GM18858 (cell line): Measurements from ENCODE around the gene CCSER1.
"Not testable (repeated sequence)": the region's sequence is repeated elsewhere in the genome, so short reads cannot be mapped to it uniquely, and the experiment has no call there.

Experiments used
- ATAC-seq: cut with Tn5 transposase; IDR thresholded peaks from one replicate; pipeline ENCODE4 v1.9.1; 2021; ENCODE audit not compliant: unreplicated experiment

Gene CCSER1

GRCh38 chr4:90996813-90997212 is 869.6 kb downstream of the CCSER1 start:
- no peak for ATAC-seq

- no peak for ATAC-seq
Measured at GRCh38 chr4:91015861-91016260, 888.7 kb downstream of the CCSER1 start.

GRCh38 chr4:91019513-91019912 is 892.3 kb downstream of the CCSER1 start:
- no peak for ATAC-seq

GRCh38 chr4:91025241-91026148 is 898.3 kb downstream of the CCSER1 start:
- no peak for ATAC-seq

GRCh38 chr4:91028228-91028627 is 901.0 kb downstream of the CCSER1 start:
- ATAC-seq: no peak

- ATAC-seq: no peak
Measured at GRCh38 chr4:91031761-91032160, 904.6 kb downstream of the CCSER1 start.

GRCh38 chr4:91032725-91033445 is 905.7 kb downstream of the CCSER1 start:
- ATAC-seq: no peak

- ATAC-seq: no peak
Measured at GRCh38 chr4:91035276-91035675, 908.1 kb downstream of the CCSER1 start.

GRCh38 chr4:91037951-91038350 is 910.8 kb downstream of the CCSER1 start:
- no peak for ATAC-seq

GRCh38 chr4:91057871-91058270 is 930.7 kb downstream of the CCSER1 start:
- ATAC-seq: no peak

- ATAC-seq: no peak
Measured at GRCh38 chr4:91058345-91058744, 931.2 kb downstream of the CCSER1 start.

GRCh38 chr4:91064157-91064853 is 937.1 kb downstream of the CCSER1 start:
- ATAC-seq: no peak

- no peak for ATAC-seq
Measured at GRCh38 chr4:91065117-91065516, 937.9 kb downstream of the CCSER1 start.

GRCh38 chr4:91070736-91071135 is 943.5 kb downstream of the CCSER1 start:
- no peak for ATAC-seq

- no peak for ATAC-seq
Measured at GRCh38 chr4:91076147-91076546, 949.0 kb downstream of the CCSER1 start.

- ATAC-seq: no peak
Measured at GRCh38 chr4:91085961-91086360, 958.8 kb downstream of the CCSER1 start.

GRCh38 chr4:91087743-91088142 is 960.5 kb downstream of the CCSER1 start:
- no peak for ATAC-seq

GRCh38 chr4:91089178-91089577 is 962.0 kb downstream of the CCSER1 start:
- no peak for ATAC-seq

GRCh38 chr4:91092398-91092980 is 965.3 kb downstream of the CCSER1 start:
- no peak for ATAC-seq

- ATAC-seq: not testable (repeated sequence)
Measured at GRCh38 chr4:91094220-91094619, 967.0 kb downstream of the CCSER1 start.

- no peak for ATAC-seq
Measured at GRCh38 chr4:91099666-91100065, 972.5 kb downstream of the CCSER1 start.
